GM10248 (cell line): ENCODE data around the gene RAB40C.
"Not testable (repeated sequence)": the region's sequence is repeated elsewhere in the genome, so short reads cannot be mapped to it uniquely, and the experiment has no call there.

Experiments used
- CTCF ChIA-PET: fragments of 300-600 bp; sonication (Branson Sonifier 250); formaldehyde crosslinking; extraction: SDS; loops from one replicate; lab custom pipeline; 2021; ENCODE audit warnings: antibody characterized with exemption; lab: Yijun Ruan, JAX
- POLR2A ChIA-PET: fragments of 350-650 bp; sonication (Branson Sonifier 250); formaldehyde crosslinking; extraction: SDS; loops from one replicate; lab custom pipeline; 2020; ENCODE audit warnings: antibody characterized with exemption; lab: Yijun Ruan, JAX
- DNase-seq: peaks from one replicate; pipeline ENCODE4 v3.0.0; 2012; ENCODE audit errors: extremely low spot score
- CTCF ChIP-seq: IDR thresholded peaks from 2 replicates; pipeline ENCODE4 v1.5.1; 2012; ENCODE audit warnings: mild to moderate bottlenecking, low read depth; ENCODE audit errors: extremely low read depth, missing control alignments, control extremely low read depth

Gene RAB40C

DNA sequence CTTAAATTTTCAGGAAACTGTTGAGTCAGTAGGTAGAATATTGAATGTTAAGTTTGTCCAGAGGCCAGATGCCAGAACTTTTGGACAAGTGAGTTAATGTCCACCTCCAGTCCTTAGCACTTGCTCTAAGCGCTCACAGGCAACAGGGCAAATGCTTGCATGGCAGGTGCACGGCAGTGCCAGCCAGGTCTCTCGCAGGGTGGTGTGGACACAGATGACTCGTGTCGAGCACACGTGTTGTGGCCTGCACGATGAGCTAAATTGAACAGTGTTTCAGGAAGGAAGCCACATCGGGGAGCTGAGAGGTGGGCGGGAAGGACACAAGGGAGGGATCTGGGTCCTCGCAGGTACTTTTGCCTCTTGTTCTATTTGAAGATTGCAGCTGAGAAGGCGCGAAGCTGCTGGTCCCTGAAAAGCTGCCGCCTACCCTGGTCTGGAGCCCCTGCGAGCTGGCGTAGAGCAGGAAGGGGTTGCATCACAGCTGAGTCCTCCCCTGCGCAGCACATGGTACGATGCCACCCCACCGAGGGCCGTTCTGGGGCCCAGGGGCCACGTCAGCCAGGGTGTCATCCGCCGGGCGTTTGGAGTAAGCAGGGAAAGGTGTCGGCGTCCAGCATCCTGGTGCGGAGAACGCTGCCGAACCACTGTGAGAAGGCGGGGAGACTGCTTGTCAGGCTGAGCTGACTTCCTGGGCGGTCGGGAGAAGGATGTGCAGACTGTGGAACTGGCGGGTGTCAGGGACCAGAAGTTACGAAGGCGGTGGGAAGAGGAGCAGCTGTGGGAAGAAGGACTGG is 6.3 kb downstream of the RAB40C start:
- DNase-seq = no peak
- POLR2A ChIA-PET = no interaction called here
- no peak for TF ChIP-seq CTCF
- CTCF ChIA-PET = interaction anchor here (1.0 kb wide), 1 partner anchor 11 kb away, joined by 3 read pairs; no protein-coding TSS in a partner anchor

- ChIA-PET POLR2A (no interaction called here), CTCF (interaction anchor here (1.0 kb wide), 1 partner anchor 12 kb away, joined by 3 read pairs; no protein-coding TSS in a partner anchor)
- DNase-seq = no peak
- no peak for TF ChIP-seq CTCF
Observed at GRCh38 chr16:596736-597060, 6.8 kb downstream of the RAB40C start.

DNA sequence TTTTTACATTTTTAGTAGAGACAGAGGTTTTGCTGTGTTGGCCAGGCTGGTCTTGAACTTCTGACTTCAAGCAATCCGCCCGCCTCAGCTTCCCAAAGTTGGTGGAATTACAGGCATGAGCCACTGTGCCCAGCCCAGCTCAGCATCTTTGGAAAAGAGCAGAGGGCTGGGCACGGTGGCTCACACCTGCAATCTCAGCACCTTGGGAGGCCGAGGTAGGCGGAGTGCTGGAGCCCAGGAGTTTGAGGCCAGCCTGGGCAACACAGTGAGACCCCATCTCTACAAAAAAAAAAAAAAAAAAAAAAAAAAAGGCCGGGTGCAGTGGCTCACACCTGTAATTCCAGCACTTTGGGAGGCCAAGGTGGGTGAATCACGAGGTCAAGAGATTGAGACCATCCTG is 7.8 kb downstream of the RAB40C start:
- CTCF ChIA-PET, DNase-seq, POLR2A ChIA-PET: not testable (repeated sequence)

- ChIA-PET CTCF (interaction anchor here (1.4 to 1.5 kb wide), 2 partner anchors 10 to 11 kb away, joined by 3 to 6 read pairs; no protein-coding TSS in a partner anchor), POLR2A (no interaction called here)
- no peak for DNase-seq
- TF ChIP-seq CTCF = no peak
Observed at GRCh38 chr16:598823-599739, 9.2 kb downstream of the RAB40C start.

DNA sequence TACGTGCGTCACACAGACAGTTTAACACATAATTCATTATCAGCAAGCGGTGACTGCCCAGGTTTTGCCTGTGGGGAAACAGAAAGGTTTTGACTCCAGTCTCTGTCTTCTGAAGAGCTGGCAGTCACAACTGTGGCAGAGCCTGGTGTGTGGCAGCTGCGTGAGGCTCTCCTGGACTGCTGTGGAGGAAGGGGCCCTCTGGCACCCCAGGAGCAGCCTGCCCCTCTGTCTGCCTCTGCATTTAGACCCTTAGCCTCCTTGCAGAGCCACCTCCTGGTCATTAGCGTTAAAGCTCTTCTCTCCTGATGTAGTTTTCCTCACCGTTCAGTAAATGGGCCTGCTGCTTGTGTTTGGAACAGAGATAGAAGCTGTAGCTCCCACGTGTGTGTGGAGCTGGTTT is 10.9 kb downstream of the RAB40C start:
- TF ChIP-seq CTCF = peak; percentile 35
- POLR2A ChIA-PET = no interaction called here
- DNase-seq = no peak
- CTCF ChIA-PET = interaction anchor here (1.0 kb wide), 1 partner anchor 11 kb away, joined by 4 read pairs; no protein-coding TSS in a partner anchor

- no peak for TF ChIP-seq CTCF
- DNase-seq = no peak
- POLR2A ChIA-PET = interaction anchor here (0.7 kb wide), 1 partner anchor 63 kb away, joined by 3 read pairs; no protein-coding TSS in a partner anchor
- CTCF ChIA-PET = no interaction called here
Observed at GRCh38 chr16:603933-604332, 14.1 kb downstream of the RAB40C start.
